ENCODE data around the gene TBX1.

DNA sequence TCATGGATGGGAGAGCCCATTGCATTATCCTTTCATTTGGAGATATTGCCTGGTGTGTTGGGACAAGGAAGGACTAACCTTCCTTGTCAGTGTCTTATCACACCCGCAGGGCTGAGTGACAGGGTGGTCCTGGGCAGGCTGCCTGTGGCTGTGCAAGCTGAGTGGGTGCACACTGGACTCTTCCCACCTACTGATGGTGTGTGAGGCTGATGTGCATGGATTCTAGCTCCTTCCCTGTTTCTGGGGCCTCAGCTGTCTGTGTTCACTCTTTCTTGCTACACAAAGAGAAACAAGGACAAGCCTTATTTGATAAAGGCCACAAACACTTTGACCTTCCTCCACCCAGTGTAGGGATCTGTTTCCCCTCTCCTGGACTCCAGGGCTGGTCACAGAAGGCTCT, 22.0 kb downstream of the TBX1 start:
- TF ChIP-seq, protein P1, sequence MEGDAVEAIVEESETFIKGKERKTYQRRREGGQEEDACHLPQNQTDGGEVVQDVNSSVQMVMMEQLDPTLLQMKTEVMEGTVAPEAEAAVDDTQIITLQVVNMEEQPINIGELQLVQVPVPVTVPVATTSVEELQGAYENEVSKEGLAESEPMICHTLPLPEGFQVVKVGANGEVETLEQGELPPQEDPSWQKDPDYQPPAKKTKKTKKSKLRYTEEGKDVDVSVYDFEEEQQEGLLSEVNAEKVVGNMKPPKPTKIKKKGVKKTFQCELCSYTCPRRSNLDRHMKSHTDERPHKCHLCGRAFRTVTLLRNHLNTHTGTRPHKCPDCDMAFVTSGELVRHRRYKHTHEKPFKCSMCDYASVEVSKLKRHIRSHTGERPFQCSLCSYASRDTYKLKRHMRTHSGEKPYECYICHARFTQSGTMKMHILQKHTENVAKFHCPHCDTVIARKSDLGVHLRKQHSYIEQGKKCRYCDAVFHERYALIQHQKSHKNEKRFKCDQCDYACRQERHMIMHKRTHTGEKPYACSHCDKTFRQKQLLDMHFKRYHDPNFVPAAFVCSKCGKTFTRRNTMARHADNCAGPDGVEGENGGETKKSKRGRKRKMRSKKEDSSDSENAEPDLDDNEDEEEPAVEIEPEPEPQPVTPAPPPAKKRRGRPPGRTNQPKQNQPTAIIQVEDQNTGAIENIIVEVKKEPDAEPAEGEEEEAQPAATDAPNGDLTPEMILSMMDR (IDR thresholded peaks at IDR 0.05), result no peak
- TF ChIP-seq POLR2AphosphoS5 (IDR thresholded peaks at IDR 0.05), result no peak
